HUES64 (cell line): ENCODE data around the gene KLHL40.

Source experiments
- H3K27ac ChIP-seq: 2 replicates; pipeline ENCODE4 v1.7.0; 2013; ENCODE audit warnings: low read depth, low read length, inconsistent platforms
- H3K27me3 ChIP-seq: 2 replicates; pipeline ENCODE4 v1.6.1; 2013; ENCODE audit warnings: mild to moderate bottlenecking, low read length; ENCODE audit not compliant: insufficient read depth
- H3K36me3 ChIP-seq: 2 replicates; pipeline ENCODE4 v1.6.1; 2013; ENCODE audit warnings: mild to moderate bottlenecking, low read length; ENCODE audit not compliant: insufficient read depth
- H3K4me1 ChIP-seq: 2 replicates; pipeline ENCODE4 v1.6.1; 2013; ENCODE audit warnings: mild to moderate bottlenecking, low read length, moderate library complexity; ENCODE audit not compliant: insufficient read depth
- H3K4me3 ChIP-seq: 2 replicates; pipeline ENCODE4 v1.5.1; 2013; ENCODE audit warnings: mild to moderate bottlenecking, low read length, moderate library complexity
- H3K9ac ChIP-seq: 2 replicates; pipeline ENCODE4 v1.6.1; 2013; ENCODE audit warnings: mild to moderate bottlenecking, low read depth, low read length
- H3K9me3 ChIP-seq: 2 replicates; pipeline ENCODE4 v1.6.1; 2013; ENCODE audit warnings: low read depth, low read length; ENCODE audit not compliant: insufficient read depth
- WGBS: fragments of 150-250, 120-280 bp; methylation state at CpG from one replicate; pipeline ENCODE4 v1.1.7; 2013; ENCODE audit warnings: missing lambda C conversion rate; 5-methylcytosine and 5-hydroxymethylcytosine counted together

The KLHL40 gene

GRCh38 chr3:42710323-42711021, 25.1 kb downstream of the KLHL40 start:
- no peak overlapping the region for H3K4me3 ChIP-seq
- H3K9me3 ChIP-seq = no peaks in the 10 kb centered on the region
- no peaks in the 10 kb centered on the region for H3K36me3 ChIP-seq
- no peaks in the 10 kb centered on the region for H3K4me1 ChIP-seq
- H3K27me3 ChIP-seq = no peaks in the 10 kb centered on the region
- H3K27ac ChIP-seq = no peak overlapping the region
- 80% methylated on average over 7 of the region's 7 CpGs for WGBS
- H3K9ac ChIP-seq = no peak overlapping the region

GRCh38 chr3:42711491-42712343, 26.4 kb downstream of the KLHL40 start:
- Histone ChIP-seq H3K9ac (no peak overlapping the region), H3K27me3 (no peaks in the 10 kb centered on the region), H3K36me3 (no peaks in the 10 kb centered on the region), H3K27ac (no peak overlapping the region), H3K4me3 (no peak overlapping the region), H3K4me1 (no peaks in the 10 kb centered on the region), H3K9me3 (no peaks in the 10 kb centered on the region)
- WGBS = 77% methylated on average over 6 of the region's 6 CpGs

- Histone ChIP-seq H3K4me1 (no peaks in the 10 kb centered on the region), H3K4me3 (no peak overlapping the region), H3K36me3 (no peaks in the 10 kb centered on the region), H3K9ac (no peak overlapping the region), H3K27ac (no peak overlapping the region), H3K27me3 (no peaks in the 10 kb centered on the region), H3K9me3 (no peaks in the 10 kb centered on the region)
- 90% methylated on average over 4 of the region's 4 CpGs for WGBS
Measured at GRCh38 chr3:42712344-42712648, 27.0 kb downstream of the KLHL40 start.

- no peak overlapping the region for H3K4me3 ChIP-seq
- no peak overlapping the region for H3K27ac ChIP-seq
- 92% methylated on average over 5 of the region's 5 CpGs for WGBS
- no peak overlapping the region for H3K9ac ChIP-seq
- H3K36me3 ChIP-seq = no peaks in the 10 kb centered on the region
- no peaks in the 10 kb centered on the region for H3K27me3 ChIP-seq
- H3K9me3 ChIP-seq = no peaks in the 10 kb centered on the region
- no peaks in the 10 kb centered on the region for H3K4me1 ChIP-seq
Measured at GRCh38 chr3:42712688-42713372, 27.5 kb downstream of the KLHL40 start.

- Histone ChIP-seq H3K27me3 (no peaks in the 10 kb centered on the region), H3K4me1 (no peaks in the 10 kb centered on the region), H3K9ac (no peak overlapping the region), H3K9me3 (no peaks in the 10 kb centered on the region), H3K27ac (no peak overlapping the region), H3K4me3 (no peak overlapping the region), H3K36me3 (no peaks in the 10 kb centered on the region)
- WGBS = 94% methylated on average over 2 of the region's 2 CpGs
Measured at GRCh38 chr3:42713747-42714146, 28.4 kb downstream of the KLHL40 start.

GRCh38 chr3:42714171-42714852, 29.0 kb downstream of the KLHL40 start:
- H3K36me3 ChIP-seq = no peaks in the 10 kb centered on the region
- no peak overlapping the region for H3K4me3 ChIP-seq
- no peaks in the 10 kb centered on the region for H3K27me3 ChIP-seq
- no peak overlapping the region for H3K27ac ChIP-seq
- no peak overlapping the region for H3K9ac ChIP-seq
- WGBS = 92% methylated on average over 4 of the region's 4 CpGs
- no peaks in the 10 kb centered on the region for H3K9me3 ChIP-seq
- no peaks in the 10 kb centered on the region for H3K4me1 ChIP-seq

- no peaks in the 10 kb centered on the region for H3K36me3 ChIP-seq
Measured at GRCh38 chr3:42717306-42717705, 32.0 kb downstream of the KLHL40 start.

GRCh38 chr3:42718338-42718737, 33.0 kb downstream of the KLHL40 start:
- H3K4me1 ChIP-seq = no peaks in the 10 kb centered on the region
- no peaks in the 10 kb centered on the region for H3K27me3 ChIP-seq
- 88% methylated on average over 5 of the region's 5 CpGs for WGBS
- no peak overlapping the region for H3K9ac ChIP-seq
- no peak overlapping the region for H3K4me3 ChIP-seq
- H3K9me3 ChIP-seq = no peaks in the 10 kb centered on the region
- H3K36me3 ChIP-seq = no peaks in the 10 kb centered on the region
- H3K27ac ChIP-seq = no peak overlapping the region

More at GRCh38 chr3:42717306-42717705, 32.0 kb downstream of the KLHL40 start:
- Histone ChIP-seq H3K27ac (no peak overlapping the region), H3K4me3 (no peak overlapping the region), H3K9me3 (no peaks in the 10 kb centered on the region), H3K4me1 (no peaks in the 10 kb centered on the region), H3K9ac (no peak overlapping the region), H3K27me3 (no peaks in the 10 kb centered on the region)
- 93% methylated on average over 6 of the region's 6 CpGs for WGBS

- 84% methylated on average over 6 of the region's 6 CpGs for WGBS
- Histone ChIP-seq H3K9me3 (no peaks in the 10 kb centered on the region), H3K36me3 (no peaks in the 10 kb centered on the region), H3K4me3 (no peak overlapping the region), H3K27ac (no peak overlapping the region), H3K27me3 (no peaks in the 10 kb centered on the region), H3K4me1 (no peaks in the 10 kb centered on the region), H3K9ac (no peak overlapping the region)
Measured at GRCh38 chr3:42719002-42719401, 33.7 kb downstream of the KLHL40 start.

- Histone ChIP-seq H3K36me3 (no peaks in the 10 kb centered on the region), H3K4me1 (no peaks in the 10 kb centered on the region), H3K9me3 (no peaks in the 10 kb centered on the region), H3K4me3 (no peak overlapping the region), H3K9ac (no peak overlapping the region), H3K27ac (no peak overlapping the region), H3K27me3 (no peaks in the 10 kb centered on the region)
- 94% methylated on average over 4 of the region's 4 CpGs for WGBS
Measured at GRCh38 chr3:42720126-42720525, 34.8 kb downstream of the KLHL40 start.

- Histone ChIP-seq H3K4me1 (no peaks in the 10 kb centered on the region), H3K9me3 (no peaks in the 10 kb centered on the region), H3K36me3 (no peaks in the 10 kb centered on the region), H3K27me3 (no peaks in the 10 kb centered on the region), H3K9ac (no peak overlapping the region), H3K4me3 (no peak overlapping the region), H3K27ac (no peak overlapping the region)
- WGBS = 85% methylated on average over 1 of the region's 1 CpG
Measured at GRCh38 chr3:42721690-42722089, 36.4 kb downstream of the KLHL40 start.
